ENCODE measurements around the gene ABLIM1. TPM values are rescaled to one million over a fixed set of nuclear protein-coding genes. Genes with fewer than 3 reads are reported as not detected.

The ABLIM1 gene
- total RNA-seq, 4 donors from 2014 or later, result 193 to 248 (median 208) TPM

GRCh38 chr10:114665406-114665805, 7.3 kb upstream of the ABLIM1 start:
- TF ChIP-seq CTCF (IDR thresholded peaks at IDR 0.05; ENCODE audit: low read depth), result no peak

GRCh38 chr10:114664127-114664526, 6.1 kb upstream of the ABLIM1 start:
- no peak for TF ChIP-seq CTCF (IDR thresholded peaks at IDR 0.05; ENCODE audit: low read depth)

GRCh38 chr10:114663626-114664025, 5.6 kb upstream of the ABLIM1 start:
- no peak for TF ChIP-seq CTCF (IDR thresholded peaks at IDR 0.05; ENCODE audit: low read depth)

DNA sequence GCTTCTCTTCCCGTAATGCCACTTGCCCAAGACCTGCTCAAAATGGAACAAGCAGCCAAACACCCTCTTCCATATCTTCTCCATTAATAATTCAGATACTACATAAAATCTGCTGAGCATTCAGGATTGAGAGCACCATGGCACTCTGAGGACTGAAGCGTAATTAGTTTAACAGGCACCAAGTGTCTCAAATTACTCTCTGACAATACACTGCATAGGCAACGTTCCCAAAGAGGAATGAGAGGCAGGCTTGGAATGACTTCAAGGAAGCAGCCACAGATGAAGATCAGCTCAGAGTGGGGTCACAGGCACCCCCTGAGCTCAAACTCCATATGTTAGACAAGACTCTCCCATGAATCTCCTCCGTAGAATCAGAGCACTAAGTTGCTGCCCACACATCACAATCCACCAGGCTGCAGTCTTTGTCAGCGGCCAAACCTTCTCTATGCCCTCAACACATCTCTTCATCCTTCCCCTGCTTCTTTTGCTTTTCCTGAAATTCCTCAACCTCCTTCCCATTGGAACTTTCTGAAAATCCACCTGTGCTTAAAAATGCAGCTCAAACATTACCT, 4.7 kb upstream of the ABLIM1 start:
- no peak for TF ChIP-seq CTCF (IDR thresholded peaks at IDR 0.05; ENCODE audit: low read depth)

DNA sequence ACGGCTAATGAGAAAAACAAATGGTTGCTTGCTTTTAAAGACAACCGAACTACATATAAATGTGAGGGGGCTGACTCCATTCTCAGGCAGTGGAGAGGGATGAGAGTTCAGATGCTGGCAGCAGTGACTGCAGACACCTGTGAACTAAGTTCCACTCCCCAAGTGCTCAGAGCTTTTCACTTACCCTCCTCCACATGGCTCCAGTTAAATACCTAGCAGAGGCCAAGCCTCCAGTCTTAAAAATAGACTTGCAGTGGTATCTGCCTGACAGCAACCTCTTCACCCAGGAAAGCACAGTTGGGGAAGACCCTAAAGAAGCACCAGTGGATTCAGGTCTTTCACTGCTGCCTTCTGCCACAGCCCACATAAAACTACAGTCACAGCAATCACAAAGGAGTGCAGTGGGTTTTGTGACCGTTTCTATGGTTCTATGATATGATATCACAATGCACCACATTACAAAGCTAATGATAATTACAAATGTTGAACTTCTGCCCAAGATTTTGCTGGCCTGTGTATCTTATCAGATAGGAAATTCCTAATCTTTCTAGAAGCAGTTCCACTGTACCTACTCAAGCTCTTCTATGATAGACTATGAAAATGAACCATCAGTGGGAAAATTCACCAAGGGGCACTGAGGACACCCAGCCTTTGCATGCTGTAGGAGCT, 3.3 kb upstream of the ABLIM1 start:
- TF ChIP-seq CTCF (IDR thresholded peaks at IDR 0.05; ENCODE audit: low read depth), result no peak

- no peak for TF ChIP-seq CTCF (IDR thresholded peaks at IDR 0.05; ENCODE audit: low read depth)
Measured at GRCh38 chr10:114655671-114656070, 2.4 kb downstream of the ABLIM1 start.

DNA sequence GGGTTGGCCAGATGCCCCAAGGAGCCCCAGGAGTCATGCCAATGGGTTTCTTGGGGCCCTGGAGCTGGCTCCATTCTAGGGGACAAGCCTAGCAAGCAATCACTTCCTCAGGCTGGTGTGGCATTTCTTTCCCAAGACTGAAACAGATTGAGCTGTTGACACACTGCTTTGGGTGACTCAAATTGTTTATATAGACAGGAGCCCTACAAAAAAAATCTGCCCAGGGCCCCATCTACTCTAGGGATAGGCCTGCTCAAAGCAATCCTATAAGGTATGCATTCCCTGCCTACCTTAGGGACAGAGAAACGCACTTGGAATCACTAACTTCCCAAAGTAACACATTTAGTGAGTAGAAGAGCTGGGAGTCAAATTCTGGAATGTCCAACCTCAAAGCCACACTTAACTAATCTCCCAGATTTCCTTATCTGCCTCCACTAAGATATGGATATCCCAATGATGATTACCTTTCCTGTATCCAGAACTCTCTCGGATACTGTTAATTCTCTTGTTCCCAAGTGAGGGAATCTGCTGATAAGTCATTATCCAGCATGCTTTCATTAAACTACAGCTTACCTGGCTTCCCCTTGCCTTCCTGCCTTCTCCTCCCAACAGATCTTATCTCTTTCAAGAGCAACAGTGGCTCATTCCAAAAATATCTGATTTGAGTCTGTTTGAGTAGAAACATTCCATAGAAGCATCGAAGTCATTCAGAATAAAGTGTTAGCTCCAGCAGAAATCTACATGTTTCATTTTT, 3.1 kb downstream of the ABLIM1 start:
- TF ChIP-seq CTCF (IDR thresholded peaks at IDR 0.05; ENCODE audit: low read depth), result no peak

Measured in subcutaneous adipose tissue (tissue), 4 donors.